HEK293 (cell line): ENCODE measurements around the gene PRODH2.

Experiments
- AEBP2 ChIP-seq: fragments of 450-650 bp; formaldehyde crosslinking; IDR thresholded peaks from 2 replicates; pipeline ENCODE4 v1.5.1; 2016; ENCODE audit warnings: missing biosample characterization, missing genetic modification characterization, borderline replicate concordance
- HOXA7 ChIP-seq: sonication (generic); formaldehyde crosslinking; IDR thresholded peaks from 2 replicates; pipeline ENCODE4 v1.8.1; 2022; ENCODE audit warnings: missing genetic modification reagents, borderline replicate concordance
- SCRT1 ChIP-seq: fragments of 450-650 bp; formaldehyde crosslinking; IDR thresholded peaks from 2 replicates; pipeline ENCODE4 v1.5.1; 2016; ENCODE audit warnings: missing biosample characterization, missing genetic modification characterization, borderline replicate concordance
- SCRT2 ChIP-seq: fragments of 450-650 bp; formaldehyde crosslinking; IDR thresholded peaks from 2 replicates; pipeline ENCODE4 v1.5.1; 2016; ENCODE audit warnings: missing biosample characterization, missing genetic modification characterization
- SP2 ChIP-seq: fragments of 450-650 bp; formaldehyde crosslinking; IDR thresholded peaks from 2 replicates; pipeline ENCODE4 v1.5.1; 2016; ENCODE audit warnings: missing biosample characterization, missing genetic modification characterization
- TSHZ1 ChIP-seq: fragments of 450-650 bp; formaldehyde crosslinking; IDR thresholded peaks from 2 replicates; pipeline ENCODE4 v1.5.1; 2016; ENCODE audit warnings: missing biosample characterization, missing genetic modification characterization, borderline replicate concordance
- ZNF138 ChIP-seq: fragments of 450-650 bp; formaldehyde crosslinking; IDR thresholded peaks from 2 replicates; pipeline ENCODE4 v1.5.1; 2016; ENCODE audit warnings: missing biosample characterization, missing genetic modification characterization, borderline replicate concordance
- ZNF174 ChIP-seq: fragments of 450-650 bp; formaldehyde crosslinking; IDR thresholded peaks from 2 replicates; pipeline ENCODE4 v1.5.0; 2017; ENCODE audit warnings: missing biosample characterization, mild to moderate bottlenecking, missing genetic modification characterization
- ZNF23 ChIP-seq: fragments of 450-650 bp; formaldehyde crosslinking; IDR thresholded peaks from 2 replicates; pipeline ENCODE4 v1.5.1; 2016; ENCODE audit warnings: missing biosample characterization, missing genetic modification characterization, borderline replicate concordance
- ZNF248 ChIP-seq: fragments of 450-650 bp; formaldehyde crosslinking; IDR thresholded peaks from 2 replicates; pipeline ENCODE4 v1.5.1; 2017; ENCODE audit warnings: missing biosample characterization, missing genetic modification characterization
- ZNF266 ChIP-seq: fragments of 450-650 bp; formaldehyde crosslinking; IDR thresholded peaks from 2 replicates; pipeline ENCODE4 v1.5.1; 2016; ENCODE audit warnings: missing biosample characterization, missing genetic modification characterization, low read depth
- ZNF366 ChIP-seq: fragments of 450-650 bp; formaldehyde crosslinking; conservative IDR thresholded peaks from 2 replicates; pipeline ENCODE4 v1.5.1; 2016; ENCODE audit warnings: missing biosample characterization, missing genetic modification characterization
- ZNF433 ChIP-seq: fragments of 450-650 bp; formaldehyde crosslinking; IDR thresholded peaks from 2 replicates; pipeline ENCODE4 v1.5.1; 2016; ENCODE audit warnings: missing biosample characterization, missing genetic modification characterization, low read depth
- ZNF530 ChIP-seq: fragments of 450-650 bp; formaldehyde crosslinking; IDR thresholded peaks from 2 replicates; pipeline ENCODE4 v1.5.1; 2016; ENCODE audit warnings: low read depth, missing biosample characterization, missing genetic modification characterization
- ZNF544 ChIP-seq: fragments of 450-650 bp; formaldehyde crosslinking; IDR thresholded peaks from 2 replicates; pipeline ENCODE4 v1.5.0; 2017; ENCODE audit warnings: missing biosample characterization, missing genetic modification characterization
- ZNF610 ChIP-seq: fragments of 450-650 bp; formaldehyde crosslinking; IDR thresholded peaks from 2 replicates; pipeline ENCODE4 v1.5.1; 2016; ENCODE audit warnings: missing biosample characterization, missing genetic modification characterization, borderline replicate concordance
- ZNF621 ChIP-seq: fragments of 450-650 bp; formaldehyde crosslinking; IDR thresholded peaks from 2 replicates; pipeline ENCODE4 v1.5.1; 2017; ENCODE audit warnings: missing biosample characterization, missing genetic modification characterization
- ZNF660 ChIP-seq: fragments of 450-650 bp; IDR thresholded peaks from 2 replicates; pipeline ENCODE4 v1.5.1; 2018; ENCODE audit warnings: missing biosample characterization, mild to moderate bottlenecking, missing genetic modification characterization
- ZNF701 ChIP-seq: fragments of 450-650 bp; formaldehyde crosslinking; IDR thresholded peaks from 2 replicates; pipeline ENCODE4 v1.5.1; 2016; ENCODE audit warnings: missing biosample characterization, missing genetic modification characterization
- ZNF747 ChIP-seq: fragments of 450-650 bp; formaldehyde crosslinking; IDR thresholded peaks from 2 replicates; pipeline ENCODE4 v1.5.1; 2016; ENCODE audit warnings: missing biosample characterization, missing genetic modification characterization
- ZSCAN18 ChIP-seq: fragments of 450-650 bp; formaldehyde crosslinking; IDR thresholded peaks from 2 replicates; pipeline ENCODE4 v1.5.1; 2016; ENCODE audit warnings: missing biosample characterization, missing genetic modification characterization
- ZSCAN5A ChIP-seq: fragments of 450-650 bp; formaldehyde crosslinking; IDR thresholded peaks from 2 replicates; pipeline ENCODE4 v1.5.1; 2016; ENCODE audit warnings: missing biosample characterization, missing genetic modification characterization
- ZXDB ChIP-seq: fragments of 450-650 bp; formaldehyde crosslinking; IDR thresholded peaks from 2 replicates; pipeline ENCODE4 v1.5.1; 2016; ENCODE audit warnings: missing biosample characterization, missing genetic modification characterization
- TF ChIP-seq, protein P1 (sequence below): fragments of 450-650 bp; formaldehyde crosslinking; IDR thresholded peaks from 2 replicates; pipeline ENCODE4 v1.5.1; 2016; ENCODE audit warnings: missing biosample characterization, missing genetic modification characterization, borderline replicate concordance

The PRODH2 gene

DNA sequence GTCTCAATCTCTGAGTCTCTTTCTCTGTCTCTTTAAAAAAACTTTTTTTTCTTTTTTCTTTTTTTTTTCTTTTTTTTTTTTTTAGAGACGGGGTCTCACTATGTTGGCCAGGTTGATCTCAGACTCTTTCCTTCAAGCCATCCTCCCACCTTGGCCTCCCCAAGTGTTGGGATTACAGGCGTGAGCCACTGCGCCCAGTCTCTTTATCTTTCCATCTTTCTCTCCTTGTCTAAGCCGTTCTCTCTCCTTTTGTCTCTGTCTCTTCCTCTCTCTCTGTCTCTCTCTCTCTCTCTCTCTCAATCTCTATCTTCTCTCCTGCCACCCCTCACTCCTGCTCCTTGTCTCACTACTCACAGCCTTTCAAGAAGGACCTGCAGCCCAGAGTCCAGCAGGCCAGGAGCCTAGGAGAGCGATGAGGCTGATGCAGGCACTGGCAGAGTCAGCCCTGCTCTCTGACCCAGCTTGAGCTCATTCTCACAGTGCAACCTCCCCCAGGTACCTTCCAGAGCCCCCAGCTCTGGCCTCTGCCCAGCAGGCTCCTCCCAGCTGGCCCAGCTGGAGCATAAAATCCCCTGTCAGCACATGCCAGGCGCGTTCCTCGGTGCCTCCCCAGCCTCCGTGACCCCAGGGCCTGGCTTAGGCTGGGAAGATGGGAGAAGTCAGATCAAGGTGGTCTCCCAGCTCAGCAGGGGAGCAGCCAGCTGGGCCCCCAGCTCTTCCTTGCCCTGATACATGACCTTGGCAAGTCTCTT is 39.6 kb upstream of the PRODH2 start, which contains the start of gene NPHS1 (continued):
- TF ChIP-seq ZNF433 (tag by site-specific recombination) (no peak; the same call in 1 of the 2 replicates), ZNF138 (tag by site-specific recombination) (no peak), ZNF366 (tag by site-specific recombination) (peak; percentile 72), ZNF266 (no peak), ZNF701 (no peak), ZSCAN5A (tag by site-specific recombination) (no peak), ZNF174 (no peak), ZNF747 (tag by site-specific recombination) (no peak), ZSCAN18 (no peak), ZNF248 (tag by site-specific recombination) (no peak), ZNF23 (tag by site-specific recombination) (no peak), AEBP2 (tag by site-specific recombination) (no peak), ZNF610 (no peak), ZNF621 (tag by site-specific recombination) (no peak), ZXDB (no peak), ZNF530 (tag by site-specific recombination) (no peak), SCRT2 (tag by site-specific recombination) (no peak), TSHZ1 (tag by site-specific recombination) (no peak), SP2 (tag by site-specific recombination) (0 out of 2 replicates have a peak, but pooled peaks have one; percentile 2), SCRT1 (no peak), HOXA7 (CRISPR knock-in tag) (no peak), ZNF544 (tag by site-specific recombination) (no peak), ZNF660 (no peak)
- TF ChIP-seq, protein P1, sequence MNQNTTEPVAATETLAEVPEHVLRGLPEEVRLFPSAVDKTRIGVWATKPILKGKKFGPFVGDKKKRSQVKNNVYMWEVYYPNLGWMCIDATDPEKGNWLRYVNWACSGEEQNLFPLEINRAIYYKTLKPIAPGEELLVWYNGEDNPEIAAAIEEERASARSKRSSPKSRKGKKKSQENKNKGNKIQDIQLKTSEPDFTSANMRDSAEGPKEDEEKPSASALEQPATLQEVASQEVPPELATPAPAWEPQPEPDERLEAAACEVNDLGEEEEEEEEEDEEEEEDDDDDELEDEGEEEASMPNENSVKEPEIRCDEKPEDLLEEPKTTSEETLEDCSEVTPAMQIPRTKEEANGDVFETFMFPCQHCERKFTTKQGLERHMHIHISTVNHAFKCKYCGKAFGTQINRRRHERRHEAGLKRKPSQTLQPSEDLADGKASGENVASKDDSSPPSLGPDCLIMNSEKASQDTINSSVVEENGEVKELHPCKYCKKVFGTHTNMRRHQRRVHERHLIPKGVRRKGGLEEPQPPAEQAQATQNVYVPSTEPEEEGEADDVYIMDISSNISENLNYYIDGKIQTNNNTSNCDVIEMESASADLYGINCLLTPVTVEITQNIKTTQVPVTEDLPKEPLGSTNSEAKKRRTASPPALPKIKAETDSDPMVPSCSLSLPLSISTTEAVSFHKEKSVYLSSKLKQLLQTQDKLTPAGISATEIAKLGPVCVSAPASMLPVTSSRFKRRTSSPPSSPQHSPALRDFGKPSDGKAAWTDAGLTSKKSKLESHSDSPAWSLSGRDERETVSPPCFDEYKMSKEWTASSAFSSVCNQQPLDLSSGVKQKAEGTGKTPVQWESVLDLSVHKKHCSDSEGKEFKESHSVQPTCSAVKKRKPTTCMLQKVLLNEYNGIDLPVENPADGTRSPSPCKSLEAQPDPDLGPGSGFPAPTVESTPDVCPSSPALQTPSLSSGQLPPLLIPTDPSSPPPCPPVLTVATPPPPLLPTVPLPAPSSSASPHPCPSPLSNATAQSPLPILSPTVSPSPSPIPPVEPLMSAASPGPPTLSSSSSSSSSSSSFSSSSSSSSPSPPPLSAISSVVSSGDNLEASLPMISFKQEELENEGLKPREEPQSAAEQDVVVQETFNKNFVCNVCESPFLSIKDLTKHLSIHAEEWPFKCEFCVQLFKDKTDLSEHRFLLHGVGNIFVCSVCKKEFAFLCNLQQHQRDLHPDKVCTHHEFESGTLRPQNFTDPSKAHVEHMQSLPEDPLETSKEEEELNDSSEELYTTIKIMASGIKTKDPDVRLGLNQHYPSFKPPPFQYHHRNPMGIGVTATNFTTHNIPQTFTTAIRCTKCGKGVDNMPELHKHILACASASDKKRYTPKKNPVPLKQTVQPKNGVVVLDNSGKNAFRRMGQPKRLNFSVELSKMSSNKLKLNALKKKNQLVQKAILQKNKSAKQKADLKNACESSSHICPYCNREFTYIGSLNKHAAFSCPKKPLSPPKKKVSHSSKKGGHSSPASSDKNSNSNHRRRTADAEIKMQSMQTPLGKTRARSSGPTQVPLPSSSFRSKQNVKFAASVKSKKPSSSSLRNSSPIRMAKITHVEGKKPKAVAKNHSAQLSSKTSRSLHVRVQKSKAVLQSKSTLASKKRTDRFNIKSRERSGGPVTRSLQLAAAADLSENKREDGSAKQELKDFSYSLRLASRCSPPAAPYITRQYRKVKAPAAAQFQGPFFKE (tag by site-specific recombination), result no peak
